Activated CD4-positive, CD25-positive, alpha-beta regulatory T cell treated with anti-CD3 and anti-CD28 coated beads, Interleukin-2, amount 50 U/mL, for 72 hours (primary cell): ENCODE data around the gene HOXA3.

Experiments used
- DNase-seq: peaks from one replicate; pipeline ENCODE4 v3.0.0; 2021

Gene HOXA3

GRCh38 chr7:27111751-27112277 is 40.6 kb downstream of the HOXA3 start:
- DNase-seq: no peak

GRCh38 chr7:27111042-27111750 is 41.2 kb downstream of the HOXA3 start:
- no peak for DNase-seq

- DNase-seq: no peak
These were observed 42.0 kb downstream of the HOXA3 start for GRCh38 chr7:27110186-27111031.

- DNase-seq: no peak
These were observed 42.8 kb downstream of the HOXA3 start for GRCh38 chr7:27109466-27110185.

GRCh38 chr7:27108390-27109127 is 43.8 kb downstream of the HOXA3 start:
- no peak for DNase-seq

GRCh38 chr7:27107391-27108381 is 44.7 kb downstream of the HOXA3 start:
- no peak for DNase-seq

GRCh38 chr7:27106901-27107240 is 45.5 kb downstream of the HOXA3 start:
- DNase-seq: no peak

- DNase-seq: no peak
These were observed 46.0 kb downstream of the HOXA3 start for GRCh38 chr7:27106181-27106900.

- DNase-seq: no peak
These were observed 46.9 kb downstream of the HOXA3 start for GRCh38 chr7:27105301-27106031.

- DNase-seq: no peak
These were observed 47.9 kb downstream of the HOXA3 start for GRCh38 chr7:27104341-27105058.

- no peak for DNase-seq
These were observed 48.7 kb downstream of the HOXA3 start for GRCh38 chr7:27103489-27104226.

GRCh38 chr7:27102581-27103442 is 49.6 kb downstream of the HOXA3 start, which contains the start of gene HOXA2:
TSS of gene HOXA2 (minus strand) at chr7:27102683. CDS start at chr7:27102500, 183 bp downstream.
- no peak for DNase-seq

GRCh38 chr7:27101957-27102580 is 50.3 kb downstream of the HOXA3 start:
- DNase-seq: no peak

GRCh38 chr7:27101171-27101956 is 51.0 kb downstream of the HOXA3 start:
- DNase-seq: no peak

- no peak for DNase-seq
These were observed 51.7 kb downstream of the HOXA3 start for GRCh38 chr7:27100694-27101170.
